GM12865 (cell line): ENCODE results near the gene PHKB.

Experiments
- DNase-seq: peaks from one replicate; pipeline ENCODE4 v3.0.0; 2010; ENCODE audit warnings: low read depth
- H3K4me3 ChIP-seq: 2 replicates; pipeline ENCODE4 v1.5.1; 2011; ENCODE audit warnings: mild to moderate bottlenecking, low read depth, low read length, control low read depth
- TF ChIP-seq, protein P1 (sequence below): IDR thresholded peaks from 2 replicates; pipeline ENCODE4 v1.5.1; 2011; ENCODE audit warnings: low read length, control low read depth, low read depth, inconsistent platforms; ENCODE audit not compliant: insufficient read depth; ENCODE audit errors: missing control alignments

The PHKB gene

DNA sequence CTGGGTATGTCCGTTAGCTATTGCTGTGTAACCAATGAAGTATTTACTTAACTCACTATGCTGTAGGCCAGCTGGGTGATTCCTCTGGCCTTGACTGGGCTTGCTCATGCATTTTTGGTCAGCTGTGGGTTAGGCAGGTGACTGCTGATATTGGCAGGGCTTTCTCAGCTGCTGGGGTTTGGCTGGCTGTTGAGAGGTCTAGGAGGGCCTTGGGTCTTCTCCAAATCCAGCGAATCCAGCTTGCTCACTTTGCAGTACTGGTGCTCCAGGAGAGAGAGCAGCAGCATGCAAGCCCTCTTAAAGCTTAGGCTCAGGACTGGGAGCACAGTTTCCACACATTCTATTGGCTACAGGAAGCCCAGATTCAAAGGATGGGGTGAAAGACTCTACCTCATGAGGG is 270.1 kb downstream of the PHKB start:
- DNase-seq, result no peak
- H3K4me3 ChIP-seq, result no peak overlapping the region
- TF ChIP-seq, protein P1, sequence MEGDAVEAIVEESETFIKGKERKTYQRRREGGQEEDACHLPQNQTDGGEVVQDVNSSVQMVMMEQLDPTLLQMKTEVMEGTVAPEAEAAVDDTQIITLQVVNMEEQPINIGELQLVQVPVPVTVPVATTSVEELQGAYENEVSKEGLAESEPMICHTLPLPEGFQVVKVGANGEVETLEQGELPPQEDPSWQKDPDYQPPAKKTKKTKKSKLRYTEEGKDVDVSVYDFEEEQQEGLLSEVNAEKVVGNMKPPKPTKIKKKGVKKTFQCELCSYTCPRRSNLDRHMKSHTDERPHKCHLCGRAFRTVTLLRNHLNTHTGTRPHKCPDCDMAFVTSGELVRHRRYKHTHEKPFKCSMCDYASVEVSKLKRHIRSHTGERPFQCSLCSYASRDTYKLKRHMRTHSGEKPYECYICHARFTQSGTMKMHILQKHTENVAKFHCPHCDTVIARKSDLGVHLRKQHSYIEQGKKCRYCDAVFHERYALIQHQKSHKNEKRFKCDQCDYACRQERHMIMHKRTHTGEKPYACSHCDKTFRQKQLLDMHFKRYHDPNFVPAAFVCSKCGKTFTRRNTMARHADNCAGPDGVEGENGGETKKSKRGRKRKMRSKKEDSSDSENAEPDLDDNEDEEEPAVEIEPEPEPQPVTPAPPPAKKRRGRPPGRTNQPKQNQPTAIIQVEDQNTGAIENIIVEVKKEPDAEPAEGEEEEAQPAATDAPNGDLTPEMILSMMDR, result no peak

DNA sequence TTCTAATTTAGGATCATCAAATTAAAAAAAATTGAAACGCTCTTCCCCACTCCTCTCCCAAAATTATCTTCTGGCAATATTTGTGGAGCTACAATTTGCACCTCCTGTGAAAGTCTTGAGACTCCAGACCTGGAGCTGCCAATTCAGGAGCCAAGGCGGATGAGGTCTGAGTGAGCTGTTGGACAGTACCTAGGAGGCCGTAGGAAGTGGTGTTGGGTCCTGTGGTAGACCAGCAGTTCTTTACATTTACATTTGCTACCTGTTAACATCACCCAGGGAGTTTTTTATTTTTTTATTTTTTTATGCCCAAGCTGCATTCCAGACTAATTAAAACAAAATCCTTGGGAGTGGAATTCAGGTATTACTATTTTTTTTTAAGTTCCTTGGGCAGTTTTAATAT is 271.0 kb downstream of the PHKB start:
- DNase-seq, result no peak
- TF ChIP-seq, protein P1, result no peak
- H3K4me3 ChIP-seq, result no peak overlapping the region

DNA sequence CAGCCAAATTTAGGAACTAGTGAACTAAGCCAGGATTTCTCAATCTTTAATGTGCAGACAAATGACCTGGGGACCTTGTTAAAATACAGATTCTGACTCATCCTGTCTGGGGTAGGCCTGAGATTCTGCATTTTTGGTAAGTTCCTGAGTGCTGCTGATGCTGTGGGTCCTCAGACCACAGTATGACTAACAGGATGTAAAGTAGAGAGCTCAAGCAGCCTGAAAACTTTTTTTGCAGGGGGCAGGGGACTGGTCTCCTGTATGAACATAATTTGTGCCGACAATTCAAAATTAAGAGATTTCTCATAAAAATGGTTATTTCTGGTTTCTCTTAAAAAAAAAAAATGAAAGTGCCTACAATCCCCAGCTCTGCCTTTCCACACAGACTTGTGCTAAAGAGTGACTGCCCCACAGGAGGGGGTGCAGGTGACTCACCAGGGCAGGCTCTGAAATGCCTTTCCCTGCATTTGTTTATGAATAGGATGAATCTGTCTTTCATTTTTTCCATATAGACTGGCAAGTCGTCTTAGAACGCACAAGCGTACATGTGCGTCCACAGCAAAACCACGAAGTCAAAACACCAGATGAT is 271.5 kb downstream of the PHKB start:
- TF ChIP-seq, protein P1, result no peak
- DNase-seq, result no peak
- no peak overlapping the region for H3K4me3 ChIP-seq

DNA sequence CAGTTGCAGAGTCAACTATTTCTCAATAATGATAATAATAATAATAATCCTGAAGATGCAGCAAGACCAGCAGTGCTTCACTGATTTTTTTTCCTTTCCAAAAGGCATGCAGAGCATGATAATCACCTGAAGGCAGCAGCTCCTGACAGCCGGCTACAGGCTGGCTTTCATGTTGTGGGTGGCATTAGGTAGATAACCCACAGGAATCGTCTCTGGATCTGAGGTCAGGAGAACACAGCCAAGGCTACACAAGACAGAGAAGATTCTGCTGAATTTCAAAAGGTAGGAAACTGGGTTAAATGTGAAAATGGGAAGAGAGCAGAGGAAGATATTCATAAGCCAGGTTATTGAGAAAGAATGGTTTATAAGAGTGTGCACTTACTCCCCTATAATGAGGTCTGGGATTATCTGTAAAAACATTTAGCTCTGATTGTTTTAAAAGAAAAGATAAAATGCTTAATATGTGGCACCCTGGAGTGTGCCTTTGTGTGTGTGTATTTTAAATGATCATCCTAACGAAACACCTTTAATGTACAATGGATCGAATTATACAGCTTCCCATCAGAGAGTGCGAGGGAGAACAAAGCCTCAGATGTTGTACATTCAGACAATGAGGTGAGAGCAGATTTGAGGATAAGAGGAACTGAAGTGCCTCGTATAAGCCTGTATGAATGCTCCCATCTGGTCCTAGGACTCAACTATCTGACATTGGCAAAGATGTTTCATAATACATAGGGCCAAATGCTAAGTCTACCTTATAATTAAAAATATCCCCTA is 273.1 kb downstream of the PHKB start:
- no peak for DNase-seq
- no peak overlapping the region for H3K4me3 ChIP-seq
- TF ChIP-seq, protein P1, result no peak

DNA sequence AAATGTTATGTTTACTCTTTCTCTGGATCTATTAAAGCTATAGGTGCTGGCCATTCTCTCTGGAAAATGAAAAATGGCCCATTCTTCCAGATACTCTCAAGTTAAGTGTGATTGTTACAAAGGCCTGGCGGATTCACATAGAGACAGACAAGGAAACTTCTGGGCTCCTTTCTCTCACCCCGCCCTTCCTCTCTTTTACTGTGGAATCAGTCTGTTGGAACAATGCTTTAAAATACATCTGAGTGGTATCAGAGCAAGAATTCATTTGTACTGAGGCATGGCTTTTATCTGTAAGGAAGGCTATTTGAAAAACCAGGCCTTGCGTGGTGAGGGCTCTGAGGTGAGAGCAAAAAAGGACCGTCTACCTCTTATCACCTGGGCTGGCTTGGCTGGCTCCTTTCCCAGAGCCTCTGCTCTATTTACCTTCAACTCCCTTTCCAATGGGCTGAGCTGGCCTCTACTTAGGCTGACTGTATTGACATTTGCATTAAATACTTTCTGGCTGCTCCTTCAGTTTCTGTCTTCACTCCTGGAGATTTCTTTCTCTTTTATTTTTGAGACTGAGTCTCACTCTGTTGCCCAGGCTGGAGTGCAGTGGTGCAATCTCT is 274.0 kb downstream of the PHKB start:
- DNase-seq, result no peak
- TF ChIP-seq, protein P1, result no peak
- no peak overlapping the region for H3K4me3 ChIP-seq

DNA sequence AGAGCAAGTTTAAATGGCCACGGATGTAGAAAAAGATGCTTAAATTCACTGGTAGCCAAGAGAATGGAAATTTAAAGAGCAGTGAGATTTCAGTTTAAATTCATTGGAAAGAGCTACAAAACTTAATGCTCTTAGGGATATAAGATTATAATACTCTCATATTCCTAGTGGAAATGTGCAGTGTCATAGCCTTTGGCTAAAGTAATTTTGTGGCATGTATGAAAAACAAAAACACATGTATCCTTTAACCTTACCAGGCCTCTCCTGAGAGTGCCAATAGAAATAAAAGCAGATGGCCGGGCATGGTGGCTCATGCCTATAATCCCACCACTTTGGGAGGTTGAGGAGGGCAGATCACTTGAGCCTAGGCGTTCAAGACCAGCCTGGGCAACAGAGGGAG is 289.2 kb downstream of the PHKB start:
- no peak overlapping the region for H3K4me3 ChIP-seq
- no peak for DNase-seq
- TF ChIP-seq, protein P1, result no peak
